ENCODE results near the gene KRTAP10-9.
"Not testable (repeated sequence)": the region's sequence is repeated elsewhere in the genome, so short reads cannot be mapped to it uniquely, and the experiment has no call there.

KRTAP10-9 gene

DNA sequence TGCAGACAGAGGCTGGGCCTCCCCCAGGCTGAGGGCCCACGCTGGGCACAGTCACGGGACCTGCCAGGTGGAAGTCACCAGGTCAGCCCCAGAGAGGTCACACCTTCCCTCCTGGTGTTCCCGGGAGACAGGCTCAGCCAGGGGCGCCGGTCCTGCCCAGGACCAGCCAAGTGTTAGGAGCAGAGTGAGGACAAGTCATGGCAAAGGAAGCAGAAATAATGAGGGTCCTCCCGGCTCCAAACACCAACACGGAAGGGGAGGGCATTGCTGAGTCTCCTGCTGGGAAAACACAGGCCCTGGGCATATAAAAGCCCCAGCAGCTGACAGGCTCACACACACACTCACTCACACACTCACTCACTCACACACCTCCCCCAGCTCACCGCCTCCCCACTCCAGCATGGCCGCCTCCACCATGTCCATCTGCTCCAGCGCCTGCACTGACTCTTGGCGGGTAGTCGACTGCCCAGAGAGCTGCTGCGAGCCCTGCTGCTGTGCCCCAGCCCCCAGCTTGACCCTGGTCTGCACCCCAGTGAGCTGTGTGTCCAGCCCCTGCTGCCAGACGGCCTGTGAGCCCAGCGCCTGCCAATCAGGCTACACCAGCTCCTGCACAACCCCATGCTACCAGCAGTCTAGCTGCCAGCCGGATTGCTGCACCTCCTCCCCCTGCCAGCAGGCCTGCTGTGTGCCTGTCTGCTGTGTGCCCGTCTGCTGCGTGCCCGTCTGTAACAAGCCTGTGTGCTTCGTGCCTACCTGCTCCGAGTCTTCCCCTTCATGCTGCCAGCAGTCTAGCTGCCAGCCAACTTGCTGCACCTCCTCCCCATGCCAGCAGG, 10.3 kb downstream of the KRTAP10-9 start, which contains the start of gene KRTAP10-10:
TSS of gene KRTAP10-10 (plus strand) at position 339 of the 833 bp plus-strand sequence. CDS start at position 401, 62 bp downstream.
- Histone ChIP-seq H3K27me3 (ENCODE audit: insufficient read depth, low read length, poor library complexity) (no peaks in the 10 kb centered on the region), H2BK120ac (ENCODE audit: low read depth, low read length) (no peak within 1 kb of the TSS), H3K4me1 (ENCODE audit: control insufficient read depth, low read depth, low read length) (no peaks in the 10 kb centered on the region), H3K18ac (ENCODE audit: low read length) (no peak within 1 kb of the TSS), H3K27ac (ENCODE audit: low read depth, low read length) (no peak within 1 kb of the TSS), H2BK15ac (replicated peaks; ENCODE audit: low read depth) (no peak within 1 kb of the TSS), H3K23ac (ENCODE audit: low read length) (no peak within 1 kb of the TSS), H3K79me1 (ENCODE audit: low read length) (no peaks in the 10 kb centered on the region), H3K4me3 (ENCODE audit: low read length) (no peak within 1 kb of the TSS), H3K4ac (ENCODE audit: low read depth, low read length) (no peak within 1 kb of the TSS), H3K9ac (ENCODE audit: low read length) (no peak within 1 kb of the TSS), H2AK5ac (ENCODE audit: low read length) (no peak within 1 kb of the TSS), H3K79me2 (ENCODE audit: control insufficient read depth, insufficient read depth, low read length) (no peaks in the 10 kb centered on the region), H4K8ac (ENCODE audit: low read depth, low read length) (no peak within 1 kb of the TSS), H2BK5ac (ENCODE audit: low read length) (no peak within 1 kb of the TSS), H3K36me3 (ENCODE audit: control insufficient read depth, insufficient read depth, low read length) (no peaks in the 10 kb centered on the region), H3K4me2 (ENCODE audit: low read length) (no peak within 1 kb of the TSS), H4K5ac (ENCODE audit: low read length) (no peak within 1 kb of the TSS), H3K56ac (ENCODE audit: low read length) (no peak within 1 kb of the TSS)
- DNase-seq, result no peak
- WGBS (ENCODE audit: extremely low coverage, insufficient coverage, low lambda C conversion rate), result no CpG with 5 or more reads among the region's 21 CpGs

DNA sequence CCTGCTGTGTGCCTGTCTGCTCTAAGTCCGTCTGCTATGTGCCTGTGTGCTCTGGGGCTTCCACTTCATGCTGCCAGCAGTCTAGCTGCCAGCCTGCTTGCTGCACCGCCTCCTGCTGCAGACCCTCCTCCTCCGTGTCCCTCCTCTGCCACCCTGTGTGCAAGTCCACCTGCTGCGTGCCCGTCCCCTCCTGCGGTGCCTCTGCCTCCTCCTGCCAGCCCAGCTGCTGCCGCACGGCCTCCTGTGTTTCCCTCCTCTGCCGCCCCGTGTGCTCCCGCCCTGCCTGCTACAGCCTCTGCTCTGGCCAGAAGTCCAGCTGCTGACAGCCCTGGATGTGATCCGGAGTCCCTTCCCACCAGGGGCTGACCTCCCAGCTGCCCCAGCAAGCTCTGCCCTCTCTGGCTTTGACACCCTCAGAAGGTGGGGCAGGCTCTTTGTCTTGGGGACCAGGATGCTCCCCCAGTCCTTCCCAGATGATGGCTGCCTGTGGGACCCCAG, 11.0 kb downstream of the KRTAP10-9 start:
- not testable (repeated sequence) for DNase-seq; H3K27ac ChIP-seq (ENCODE audit: low read depth, low read length); H3K4me3 ChIP-seq (ENCODE audit: low read length); H3K4me2 ChIP-seq (ENCODE audit: low read length); H2BK15ac ChIP-seq (replicated peaks; ENCODE audit: low read depth); H3K4ac ChIP-seq (ENCODE audit: low read depth, low read length); H3K9ac ChIP-seq (ENCODE audit: low read length); H3K27me3 ChIP-seq (ENCODE audit: insufficient read depth, low read length, poor library complexity); H3K23ac ChIP-seq (ENCODE audit: low read length); H2AK5ac ChIP-seq (ENCODE audit: low read length); H3K18ac ChIP-seq (ENCODE audit: low read length); H3K79me2 ChIP-seq (ENCODE audit: control insufficient read depth, insufficient read depth, low read length); H2BK5ac ChIP-seq (ENCODE audit: low read length); H3K79me1 ChIP-seq (ENCODE audit: low read length); H4K5ac ChIP-seq (ENCODE audit: low read length); H3K36me3 ChIP-seq (ENCODE audit: control insufficient read depth, insufficient read depth, low read length); H2BK120ac ChIP-seq (ENCODE audit: low read depth, low read length); H3K56ac ChIP-seq (ENCODE audit: low read length); H4K8ac ChIP-seq (ENCODE audit: low read depth, low read length); H3K4me1 ChIP-seq (ENCODE audit: control insufficient read depth, low read depth, low read length)
- WGBS (ENCODE audit: extremely low coverage, insufficient coverage, low lambda C conversion rate), result no CpG with 5 or more reads among the region's 12 CpGs

DNA sequence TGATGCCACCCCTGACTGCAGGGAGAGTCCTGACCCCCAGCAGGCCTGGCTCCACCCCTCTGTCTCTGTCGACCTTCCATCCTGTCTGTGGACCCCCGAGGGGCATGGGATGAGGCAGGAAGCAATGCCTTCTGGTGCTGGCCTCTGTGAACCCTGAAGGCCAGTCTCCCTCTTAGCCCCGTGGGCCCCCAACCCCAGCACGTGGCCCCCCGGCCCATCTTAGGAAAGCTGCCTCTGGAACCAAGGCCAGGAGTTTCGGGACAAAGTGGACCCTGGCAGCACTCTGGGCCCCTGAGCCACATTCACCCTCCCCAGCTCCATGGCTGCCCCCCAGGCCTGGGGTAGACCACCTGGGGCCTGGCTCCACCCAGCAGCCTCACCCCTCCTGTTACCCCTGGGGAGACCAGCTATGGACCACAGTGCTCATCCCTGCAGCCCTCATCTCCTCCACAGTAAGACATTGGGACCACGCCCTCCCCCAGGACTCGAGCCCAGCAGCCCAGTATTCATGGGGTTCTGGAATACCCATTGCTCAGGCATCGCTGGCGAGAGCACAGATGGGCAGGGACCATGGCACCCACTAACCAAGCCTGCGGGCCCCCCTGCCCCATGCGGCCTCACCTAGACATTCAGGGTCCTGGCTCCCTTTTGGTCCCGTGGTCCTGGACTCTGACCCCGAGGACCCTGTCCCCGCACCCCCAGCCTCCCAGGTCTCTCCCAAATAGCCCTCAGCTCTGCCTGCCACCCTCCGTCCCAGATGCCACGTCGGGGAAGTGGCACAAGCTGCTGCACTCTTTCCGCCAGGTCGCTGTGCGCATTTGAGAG, 11.8 kb downstream of the KRTAP10-9 start:
- not testable (repeated sequence) for H3K4me3 ChIP-seq (ENCODE audit: low read length); H2AK5ac ChIP-seq (ENCODE audit: low read length); H2BK120ac ChIP-seq (ENCODE audit: low read depth, low read length); H3K27me3 ChIP-seq (ENCODE audit: insufficient read depth, low read length, poor library complexity); H2BK5ac ChIP-seq (ENCODE audit: low read length); H3K9ac ChIP-seq (ENCODE audit: low read length); H3K4ac ChIP-seq (ENCODE audit: low read depth, low read length); H4K5ac ChIP-seq (ENCODE audit: low read length); DNase-seq; H3K23ac ChIP-seq (ENCODE audit: low read length); H3K4me2 ChIP-seq (ENCODE audit: low read length); H3K56ac ChIP-seq (ENCODE audit: low read length); H3K4me1 ChIP-seq (ENCODE audit: control insufficient read depth, low read depth, low read length); H4K8ac ChIP-seq (ENCODE audit: low read depth, low read length); H2BK15ac ChIP-seq (replicated peaks; ENCODE audit: low read depth); H3K79me2 ChIP-seq (ENCODE audit: control insufficient read depth, insufficient read depth, low read length); H3K36me3 ChIP-seq (ENCODE audit: control insufficient read depth, insufficient read depth, low read length); H3K27ac ChIP-seq (ENCODE audit: low read depth, low read length); H3K18ac ChIP-seq (ENCODE audit: low read length); H3K79me1 ChIP-seq (ENCODE audit: low read length)
- WGBS (ENCODE audit: extremely low coverage, insufficient coverage, low lambda C conversion rate), result no CpG with 5 or more reads among the region's 21 CpGs

DNA sequence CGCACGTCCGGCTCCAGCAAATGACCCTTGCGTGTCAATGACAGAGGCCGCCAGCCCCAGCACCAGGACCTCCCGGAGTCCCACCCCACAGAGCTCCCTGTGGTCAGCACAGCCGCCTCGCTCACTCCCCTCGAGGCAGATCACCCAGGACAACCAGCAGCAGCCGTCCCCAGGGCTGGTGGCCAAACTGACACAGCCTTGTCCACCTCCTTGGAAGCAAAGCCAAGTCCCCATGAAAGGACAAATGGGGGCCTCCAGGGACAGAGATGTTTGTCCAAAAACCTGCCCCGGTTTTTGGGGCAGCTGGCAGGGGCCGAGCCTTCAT, 12.4 kb downstream of the KRTAP10-9 start:
- H3K4me1 ChIP-seq (ENCODE audit: control insufficient read depth, low read depth, low read length), result no peaks in the 10 kb centered on the region
- no peak overlapping the region for H3K27ac ChIP-seq (ENCODE audit: low read depth, low read length)
- H3K18ac ChIP-seq (ENCODE audit: low read length), result no peak overlapping the region
- H3K79me2 ChIP-seq (ENCODE audit: control insufficient read depth, insufficient read depth, low read length), result no peaks in the 10 kb centered on the region
- DNase-seq, result no peak
- H3K56ac ChIP-seq (ENCODE audit: low read length), result no peak overlapping the region
- no peaks in the 10 kb centered on the region for H3K27me3 ChIP-seq (ENCODE audit: insufficient read depth, low read length, poor library complexity)
- no peak overlapping the region for H2BK15ac ChIP-seq (replicated peaks; ENCODE audit: low read depth)
- peak overlapping the region; percentile 66 for H3K23ac ChIP-seq (ENCODE audit: low read length)
- no peak overlapping the region for H3K4ac ChIP-seq (ENCODE audit: low read depth, low read length)
- H2BK5ac ChIP-seq (ENCODE audit: low read length), result no peak overlapping the region
- no CpG with 5 or more reads among the region's 12 CpGs for WGBS (ENCODE audit: extremely low coverage, insufficient coverage, low lambda C conversion rate)
- H3K4me3 ChIP-seq (ENCODE audit: low read length), result no peak overlapping the region
- H3K9ac ChIP-seq (ENCODE audit: low read length), result no peak overlapping the region
- H2AK5ac ChIP-seq (ENCODE audit: low read length), result no peak overlapping the region
- no peak overlapping the region for H3K4me2 ChIP-seq (ENCODE audit: low read length)
- H2BK120ac ChIP-seq (ENCODE audit: low read depth, low read length), result no peak overlapping the region
- no peak overlapping the region for H4K5ac ChIP-seq (ENCODE audit: low read length)
- no peaks in the 10 kb centered on the region for H3K36me3 ChIP-seq (ENCODE audit: control insufficient read depth, insufficient read depth, low read length)
- H3K79me1 ChIP-seq (ENCODE audit: low read length), result no peaks in the 10 kb centered on the region
- no peak overlapping the region for H4K8ac ChIP-seq (ENCODE audit: low read depth, low read length)

DNA sequence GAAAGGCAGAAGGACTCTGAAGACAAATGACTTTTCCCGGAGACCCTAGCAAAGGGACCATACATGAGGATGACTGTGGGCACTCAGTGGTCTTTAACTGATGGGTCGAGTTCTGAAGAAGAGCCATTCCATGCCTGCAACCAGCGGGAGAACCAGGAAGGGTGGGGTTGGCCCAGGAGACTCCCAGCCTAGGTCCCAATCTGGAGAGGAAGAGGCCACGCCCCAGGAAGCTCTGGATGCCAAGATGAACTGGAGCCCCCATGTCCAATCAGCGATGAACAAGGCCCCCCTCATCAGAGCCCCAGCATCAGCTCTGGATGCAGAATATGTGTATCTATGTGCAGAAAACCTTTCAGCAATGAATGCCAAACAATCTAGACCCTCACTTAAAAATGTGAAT, 13.9 kb downstream of the KRTAP10-9 start:
- Histone ChIP-seq H3K4me1 (ENCODE audit: control insufficient read depth, low read depth, low read length) (no peaks in the 10 kb centered on the region), H3K4ac (ENCODE audit: low read depth, low read length) (no peak overlapping the region), H3K36me3 (ENCODE audit: control insufficient read depth, insufficient read depth, low read length) (no peaks in the 10 kb centered on the region), H3K23ac (ENCODE audit: low read length) (no peak overlapping the region), H3K27ac (ENCODE audit: low read depth, low read length) (no peak overlapping the region), H3K4me3 (ENCODE audit: low read length) (no peak overlapping the region), H3K27me3 (ENCODE audit: insufficient read depth, low read length, poor library complexity) (no peaks in the 10 kb centered on the region), H3K9ac (ENCODE audit: low read length) (no peak overlapping the region), H4K5ac (ENCODE audit: low read length) (no peak overlapping the region), H3K56ac (ENCODE audit: low read length) (no peak overlapping the region), H3K4me2 (ENCODE audit: low read length) (no peak overlapping the region), H2BK120ac (ENCODE audit: low read depth, low read length) (no peak overlapping the region), H3K79me1 (ENCODE audit: low read length) (no peaks in the 10 kb centered on the region), H3K18ac (ENCODE audit: low read length) (no peak overlapping the region), H2AK5ac (ENCODE audit: low read length) (no peak overlapping the region), H2BK5ac (ENCODE audit: low read length) (no peak overlapping the region), H4K8ac (ENCODE audit: low read depth, low read length) (no peak overlapping the region), H3K79me2 (ENCODE audit: control insufficient read depth, insufficient read depth, low read length) (no peaks in the 10 kb centered on the region), H2BK15ac (replicated peaks; ENCODE audit: low read depth) (no peak overlapping the region)
- DNase-seq, result no peak
- WGBS (ENCODE audit: extremely low coverage, insufficient coverage, low lambda C conversion rate), result no CpG with 5 or more reads among the region's 5 CpGs
